ACHN (cell line): ENCODE measurements around the gene UCHL5.

Source experiments
- DNase-seq: peaks from one replicate; pipeline ENCODE4 v3.0.0-alpha.2; 2015
- in situ Hi-C: cut with HindIII; loops from 2 replicates; pipeline ENCODE4 v1.10.0; 2017; ENCODE audit warnings: low sequenced_read_pairs, low pct_ligation_motif_present, low pct_unique_long_range_greater_than_20kb

The UCHL5 gene, protein sequence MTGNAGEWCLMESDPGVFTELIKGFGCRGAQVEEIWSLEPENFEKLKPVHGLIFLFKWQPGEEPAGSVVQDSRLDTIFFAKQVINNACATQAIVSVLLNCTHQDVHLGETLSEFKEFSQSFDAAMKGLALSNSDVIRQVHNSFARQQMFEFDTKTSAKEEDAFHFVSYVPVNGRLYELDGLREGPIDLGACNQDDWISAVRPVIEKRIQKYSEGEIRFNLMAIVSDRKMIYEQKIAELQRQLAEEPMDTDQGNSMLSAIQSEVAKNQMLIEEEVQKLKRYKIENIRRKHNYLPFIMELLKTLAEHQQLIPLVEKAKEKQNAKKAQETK

DNA sequence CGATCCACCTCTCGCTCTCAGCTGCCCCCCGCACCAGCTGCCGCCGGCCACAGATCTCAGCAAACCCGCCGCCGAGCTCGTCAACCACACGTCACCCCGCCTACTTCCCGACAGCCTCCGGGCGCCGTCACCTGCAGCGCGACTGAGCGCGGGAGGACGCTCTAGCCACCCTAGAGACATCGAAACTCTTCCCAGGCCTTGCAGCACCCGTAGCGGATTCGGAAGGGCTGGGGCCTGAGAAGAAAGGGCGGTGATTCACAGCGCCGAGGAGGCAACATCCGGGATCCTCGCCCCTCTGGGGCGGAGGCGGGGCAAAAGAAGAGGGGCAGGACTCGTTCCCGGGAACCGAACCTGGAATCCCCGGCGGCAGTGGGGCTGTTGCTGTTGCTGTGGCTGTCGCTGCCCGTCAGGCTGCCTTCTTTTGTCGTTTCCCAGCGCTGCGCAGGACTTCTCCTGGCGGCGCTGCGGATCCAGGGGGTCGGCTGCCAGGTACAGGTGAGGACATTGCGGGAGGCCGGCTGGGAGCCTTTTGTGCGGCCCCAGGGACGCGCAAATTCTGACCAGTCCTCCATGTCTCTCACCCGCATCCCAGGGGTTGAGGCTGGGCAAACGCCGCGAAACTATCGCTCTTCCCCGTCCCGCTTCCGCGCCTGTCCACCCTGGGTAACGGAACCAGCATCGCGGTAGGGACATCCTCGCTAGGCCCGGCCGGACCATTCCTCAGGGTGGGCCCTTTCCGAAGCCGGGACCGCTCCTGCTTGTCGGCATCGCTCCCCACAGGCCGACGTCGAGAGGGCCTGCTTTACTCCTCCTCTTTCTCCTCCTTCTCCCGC, at the start of gene UCHL5, which contains the start of gene RO60:
UCHL5 (minus strand) TSS at position 79 of the 833 bp plus-strand sequence. CDS start 100 bp downstream, outside the sequence.
RO60 (plus strand) TSS at position 331 of the 833 bp plus-strand sequence. CDS start 9,443 bp downstream, outside the sequence.
- DNase-seq: peak; percentile 99
- in situ Hi-C loops: no loop called here

DNA sequence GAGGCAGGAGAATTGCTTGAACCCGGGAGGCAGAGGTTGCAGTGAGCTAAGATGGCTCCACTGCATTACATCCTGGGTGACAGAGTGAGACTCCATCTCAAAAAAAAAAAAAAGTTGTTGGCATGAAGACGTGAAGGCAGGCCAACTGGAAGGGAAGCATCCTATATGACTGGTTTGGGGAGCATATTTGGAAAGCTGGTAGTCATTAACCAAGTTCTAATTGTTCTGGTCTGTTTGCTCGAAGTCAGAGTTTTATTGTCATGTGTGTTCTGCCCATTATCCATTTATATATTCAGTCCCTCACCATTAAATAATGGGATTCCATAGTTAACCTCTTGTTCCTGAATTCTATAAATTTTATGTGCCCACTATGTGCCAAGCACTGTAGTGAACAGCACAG, 49.3 kb upstream of the UCHL5 start:
- in situ Hi-C loops: no loop called here
- no peak for DNase-seq

DNA sequence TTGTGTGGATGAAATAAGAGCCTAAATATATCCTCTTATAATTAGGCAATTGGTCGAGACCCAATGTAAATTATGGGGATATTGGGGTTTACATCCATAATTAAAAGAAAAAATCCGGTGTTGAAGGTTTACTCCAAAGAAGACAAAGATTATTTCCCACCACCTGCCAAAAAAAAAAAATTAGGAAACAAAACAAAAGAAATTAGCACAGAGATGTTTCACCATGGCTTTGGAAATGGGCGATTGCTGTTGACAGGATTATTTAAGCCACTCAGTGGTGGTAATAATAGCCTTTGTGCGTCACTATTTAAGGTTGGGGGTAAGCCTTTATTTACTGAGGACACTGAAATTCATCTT, 46.6 kb upstream of the UCHL5 start:
- in situ Hi-C loops: no loop called here
- no peak for DNase-seq

DNA sequence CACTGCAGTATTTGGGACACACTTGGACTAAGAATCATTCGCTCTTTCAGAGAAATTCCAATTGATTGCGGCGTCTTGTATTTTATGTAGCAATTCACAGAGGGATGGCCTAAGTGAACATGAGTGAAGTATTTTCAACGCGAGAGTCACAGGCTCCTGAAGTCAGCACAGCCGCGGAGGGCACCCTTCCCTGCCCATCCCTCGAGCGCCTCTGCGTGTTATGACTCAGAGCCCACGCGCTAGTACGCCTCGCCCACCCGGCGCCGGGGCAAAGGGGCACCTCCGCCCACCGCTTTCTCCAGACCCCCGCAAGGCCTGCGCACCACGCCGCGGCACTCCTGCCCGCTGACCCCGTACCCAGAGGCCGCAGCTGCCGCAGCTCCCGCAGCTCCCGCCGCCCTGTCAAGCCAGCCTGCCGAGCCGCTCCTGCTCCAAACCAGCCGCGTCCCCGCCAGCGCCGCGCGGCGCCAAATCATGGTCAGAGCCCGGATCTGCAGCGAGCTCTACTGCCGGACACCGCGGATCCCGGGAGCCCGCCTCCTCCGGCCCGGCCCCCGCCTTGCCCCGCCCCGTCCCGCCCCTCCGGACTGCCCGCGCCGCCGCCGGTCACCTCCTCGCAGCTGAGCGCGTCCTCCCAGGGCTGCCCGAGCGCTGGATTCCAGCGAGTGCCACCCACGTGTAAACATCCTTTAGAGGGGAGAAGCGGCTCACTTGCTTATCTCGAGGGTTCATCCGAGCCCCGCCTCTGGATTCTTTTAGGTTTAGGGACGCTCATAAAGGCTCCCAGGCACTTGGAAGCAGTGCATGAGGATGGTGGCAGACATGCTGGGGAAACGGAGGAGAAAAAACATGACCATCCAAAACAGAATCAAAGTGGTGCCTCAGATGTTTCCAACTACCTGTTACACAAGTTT, 46.0 kb upstream of the UCHL5 start, which contains the start of gene GLRX2:
GLRX2 (minus strand) TSS at position 508 of the 914 bp plus-strand sequence; CDS start at position 476, 32 bp downstream.
- in situ Hi-C loops: no loop called here
- DNase-seq: peak; percentile 90

DNA sequence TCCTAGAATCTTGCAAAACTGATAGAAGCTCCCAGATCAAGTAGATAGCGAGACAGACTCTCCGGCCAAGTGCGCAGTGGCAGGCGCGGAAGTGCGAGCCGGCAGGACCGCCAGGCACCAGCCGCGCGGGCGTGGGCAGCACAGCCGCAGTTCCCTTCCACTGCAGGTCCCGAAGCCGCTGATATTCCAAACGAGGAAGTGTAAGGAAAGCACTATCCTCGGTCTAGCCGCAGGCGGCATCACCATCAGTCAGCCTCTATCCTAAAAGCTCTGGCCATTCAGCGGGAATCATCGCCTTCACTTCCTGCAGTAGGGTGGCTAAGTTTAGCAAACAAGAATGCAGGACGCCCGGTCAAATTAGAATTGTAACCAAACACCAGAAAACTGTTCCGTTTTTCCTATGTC, 45.3 kb upstream of the UCHL5 start:
- in situ Hi-C loops: no loop called here
- peak; percentile 72 for DNase-seq

DNA sequence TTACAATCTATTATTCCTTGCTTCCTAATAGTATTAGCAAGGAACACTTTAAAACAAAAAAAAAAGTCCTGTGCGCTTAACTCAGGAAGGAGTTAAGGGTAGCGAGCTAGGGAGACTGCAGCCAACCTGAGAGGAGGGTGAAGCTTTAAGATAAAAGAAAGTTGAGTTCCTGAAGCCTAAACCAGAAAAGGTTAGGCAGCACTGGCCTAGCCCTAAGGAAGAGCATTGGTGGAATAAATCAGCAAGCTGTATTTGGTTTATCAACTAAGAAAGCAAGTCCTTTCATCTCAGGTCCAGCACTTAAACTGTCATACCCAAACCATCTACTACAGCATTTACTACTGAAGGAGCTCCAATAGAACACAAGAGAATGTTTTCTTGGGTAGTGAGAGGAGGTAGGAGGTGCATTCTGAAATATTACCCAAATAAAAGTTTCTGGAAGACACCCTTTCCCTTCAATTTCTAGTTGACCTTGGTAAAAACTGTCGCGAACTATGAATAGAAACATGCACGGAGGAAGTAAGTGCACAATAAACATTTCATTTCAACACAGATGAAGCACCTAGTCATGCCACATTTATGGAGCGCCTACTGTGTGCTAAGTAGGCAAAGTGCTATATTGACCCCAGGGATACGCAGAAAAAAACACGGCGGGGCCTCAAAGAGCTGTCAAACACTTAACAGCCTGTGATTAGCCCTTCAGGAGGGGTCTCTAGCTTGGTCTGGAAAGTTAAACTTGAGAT, 44.8 kb upstream of the UCHL5 start:
- DNase-seq: no peak
- in situ Hi-C loops: no loop called here

DNA sequence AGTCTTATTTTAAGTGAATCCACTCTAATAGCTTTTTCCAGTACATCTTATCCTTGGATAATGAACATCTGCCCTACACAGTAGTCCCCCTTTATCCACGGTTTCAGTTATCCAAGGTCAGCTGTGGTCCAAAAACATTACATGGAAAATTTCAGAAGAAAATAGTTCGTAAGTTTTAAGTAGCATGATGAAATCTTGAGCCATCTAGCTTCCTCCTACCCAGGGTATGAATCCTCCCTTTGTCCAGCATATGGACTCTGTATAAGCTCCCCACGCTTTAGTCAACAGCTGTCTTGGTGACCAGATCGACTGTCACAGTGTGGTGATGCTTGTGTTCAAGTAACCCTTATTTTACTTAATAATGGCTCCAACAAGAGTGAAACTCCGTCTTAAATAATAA, 43.5 kb upstream of the UCHL5 start:
- DNase-seq: no peak
- in situ Hi-C loops: no loop called here

DNA sequence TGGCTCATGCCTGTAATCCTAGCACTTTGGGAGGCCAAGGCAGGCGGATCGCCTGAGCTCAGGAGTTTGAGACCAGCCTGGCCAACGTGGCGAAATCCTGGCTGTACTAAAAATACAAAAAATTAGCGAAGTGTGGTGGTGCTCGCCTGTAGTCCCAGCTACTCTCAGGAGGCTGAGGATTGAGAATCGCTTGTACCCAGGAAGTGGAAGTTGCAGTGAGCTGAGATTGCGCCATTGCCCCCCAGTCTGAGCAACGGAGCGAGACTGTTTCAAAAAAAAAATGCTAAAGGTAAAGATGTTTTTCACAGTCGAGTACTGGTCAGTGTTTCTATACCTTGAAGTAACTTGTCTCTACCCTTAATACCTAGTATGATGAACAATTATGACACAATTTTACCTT, 35.0 kb upstream of the UCHL5 start:
- in situ Hi-C loops: no loop called here
- DNase-seq: no peak

DNA sequence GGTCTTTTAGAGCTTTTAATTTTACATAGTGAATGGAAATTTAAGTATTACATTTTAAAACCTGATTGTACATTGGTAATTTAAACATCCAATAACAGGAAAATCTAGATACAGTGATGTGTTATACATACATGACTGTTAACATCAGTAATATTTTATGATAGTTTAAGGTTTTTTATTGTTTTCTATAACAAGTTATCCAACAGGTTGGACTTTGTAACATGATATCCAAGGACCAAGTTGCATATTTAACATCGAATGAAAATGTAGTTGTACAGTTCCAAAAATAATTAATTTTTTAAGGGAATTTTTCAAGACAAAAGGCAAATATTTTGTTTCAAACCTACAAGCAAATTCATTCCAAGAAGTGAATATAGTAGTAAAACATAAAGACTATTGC, 31.7 kb upstream of the UCHL5 start:
- in situ Hi-C loops: no loop called here

DNA sequence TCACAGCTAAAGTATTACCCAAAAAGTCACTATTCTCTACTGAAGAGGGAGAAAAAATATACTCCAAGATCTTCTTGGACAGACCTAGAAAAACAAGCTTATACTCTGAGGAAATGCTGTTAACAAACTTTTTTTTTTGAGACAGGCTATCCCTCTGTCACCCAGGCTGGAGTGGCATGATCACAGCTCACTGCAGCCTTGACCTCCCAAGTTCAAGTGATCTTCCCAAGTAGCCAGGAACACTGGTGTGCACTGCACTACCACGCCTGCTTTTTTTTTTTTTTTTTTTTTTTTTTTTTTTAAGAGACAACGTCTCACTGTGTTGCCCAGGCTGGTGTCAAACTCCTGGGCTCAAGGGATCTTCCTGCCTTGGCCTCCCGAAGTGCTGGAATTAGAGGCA, 28.7 kb upstream of the UCHL5 start:
- DNase-seq: no peak
- in situ Hi-C loops: no loop called here

More for the DNA sequence above, 31.7 kb upstream of the UCHL5 start:
- DNase-seq: no peak

DNA sequence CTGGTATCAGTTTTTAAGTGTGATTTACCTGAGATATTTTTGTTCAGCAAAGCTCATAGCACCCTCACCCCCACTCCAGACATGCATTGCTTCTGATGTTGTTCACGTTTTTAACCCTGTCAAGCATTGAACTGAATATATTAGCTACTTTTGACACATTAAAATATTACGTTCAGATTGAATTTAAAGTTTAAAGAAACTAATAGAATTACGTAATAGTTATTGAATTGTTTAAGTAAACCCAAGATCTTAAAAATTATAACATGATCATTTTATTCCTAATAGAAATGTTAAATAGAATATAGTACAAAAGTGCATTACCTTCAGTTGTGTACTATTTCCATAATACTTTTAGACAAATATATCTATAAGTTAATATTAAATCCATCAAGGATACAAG, 27.2 kb upstream of the UCHL5 start:
- in situ Hi-C loops: no loop called here
- DNase-seq: no peak

DNA sequence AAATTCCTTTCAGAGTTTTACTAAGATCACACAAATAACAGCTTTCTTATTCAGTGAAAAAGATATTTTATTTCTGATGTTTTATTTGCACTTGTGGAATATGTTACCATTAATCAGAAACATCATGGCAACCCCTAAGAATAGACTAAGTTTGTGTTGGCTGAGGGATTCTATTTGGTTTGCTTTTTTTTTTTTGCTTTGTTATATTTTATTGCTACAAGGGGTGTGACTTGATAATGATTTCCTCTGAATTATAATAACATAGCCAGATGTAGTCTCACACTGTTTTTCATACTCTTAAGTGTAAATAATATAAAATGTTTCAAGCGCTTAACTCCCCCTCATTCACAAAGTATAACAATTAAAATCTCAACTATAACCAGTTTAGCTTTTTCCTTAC, 26.1 kb upstream of the UCHL5 start:
- in situ Hi-C loops: no loop called here

DNA sequence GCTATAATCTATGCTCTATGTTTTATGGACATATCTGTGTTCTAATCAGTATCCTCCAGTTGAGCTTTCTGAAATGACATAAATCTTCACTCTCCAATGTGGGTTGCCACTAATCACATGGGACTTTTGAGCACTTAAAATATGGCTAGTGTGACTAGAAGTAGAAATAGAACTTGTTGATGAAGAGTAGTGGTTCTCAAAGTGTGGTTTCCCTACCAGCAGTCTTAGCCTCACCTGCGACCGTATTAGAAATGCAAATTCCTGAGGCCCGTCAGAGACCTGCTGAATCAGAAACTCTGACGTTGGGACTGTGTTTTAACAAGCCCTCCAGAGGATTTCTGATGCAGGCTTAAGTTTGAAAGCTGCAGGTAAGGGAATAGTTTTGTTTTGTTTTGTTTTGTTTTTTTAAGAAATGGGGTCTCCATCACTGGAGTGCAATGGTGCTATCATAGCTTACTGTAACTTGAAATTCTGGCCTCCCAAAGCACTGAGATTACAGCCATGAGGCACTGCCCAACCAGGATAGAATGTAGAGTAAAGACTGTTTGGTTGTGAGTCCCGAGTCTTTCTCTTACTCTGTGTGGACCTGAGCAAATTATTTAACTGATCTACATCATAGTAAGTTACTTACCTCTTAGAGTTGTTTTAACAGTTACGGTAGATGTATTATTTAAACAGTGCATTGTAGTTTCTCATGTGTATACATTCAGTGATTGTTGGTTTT, 24.4 kb upstream of the UCHL5 start:
- DNase-seq: no peak
- in situ Hi-C loops: no loop called here

More for the DNA sequence above, 26.1 kb upstream of the UCHL5 start:
- no peak for DNase-seq

DNA sequence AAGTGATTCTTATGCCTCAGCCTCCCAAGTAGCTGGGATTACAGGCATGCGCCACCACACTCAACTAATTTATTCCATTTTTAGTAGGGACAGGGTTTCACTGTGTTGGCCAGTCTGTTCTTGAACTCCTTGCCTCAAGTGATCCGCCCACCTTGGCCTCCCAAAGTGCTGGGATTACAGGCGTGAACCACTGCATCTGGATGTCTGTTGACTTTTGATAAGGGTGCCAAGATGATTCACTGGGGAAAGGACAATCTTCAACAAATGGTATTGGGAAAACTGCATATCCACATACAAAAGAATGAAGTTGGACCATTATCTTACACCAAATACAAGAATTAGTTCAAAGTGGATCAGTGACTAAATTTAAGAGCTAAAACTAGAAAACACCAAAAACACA, 20.0 kb upstream of the UCHL5 start:
- DNase-seq: no peak
- in situ Hi-C loops: no loop called here

DNA sequence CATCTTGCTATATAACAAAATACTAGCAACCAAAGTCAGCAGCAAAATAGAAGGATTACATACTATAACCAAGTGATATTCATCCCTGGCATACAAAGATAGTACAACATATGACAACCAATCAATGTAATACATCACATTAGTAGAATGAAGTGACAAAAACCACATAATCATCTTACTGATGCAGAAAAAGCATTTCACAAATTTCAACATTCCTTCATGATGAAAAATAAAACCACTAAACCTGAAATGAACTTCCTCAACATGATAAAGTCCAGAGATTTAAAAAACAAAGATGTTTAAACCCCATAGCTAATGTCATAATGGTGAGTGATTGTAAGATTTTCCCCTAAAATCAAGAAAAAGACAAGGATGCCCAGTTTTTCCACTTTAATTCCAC, 18.8 kb upstream of the UCHL5 start:
- DNase-seq: no peak
- in situ Hi-C loops: no loop called here

DNA sequence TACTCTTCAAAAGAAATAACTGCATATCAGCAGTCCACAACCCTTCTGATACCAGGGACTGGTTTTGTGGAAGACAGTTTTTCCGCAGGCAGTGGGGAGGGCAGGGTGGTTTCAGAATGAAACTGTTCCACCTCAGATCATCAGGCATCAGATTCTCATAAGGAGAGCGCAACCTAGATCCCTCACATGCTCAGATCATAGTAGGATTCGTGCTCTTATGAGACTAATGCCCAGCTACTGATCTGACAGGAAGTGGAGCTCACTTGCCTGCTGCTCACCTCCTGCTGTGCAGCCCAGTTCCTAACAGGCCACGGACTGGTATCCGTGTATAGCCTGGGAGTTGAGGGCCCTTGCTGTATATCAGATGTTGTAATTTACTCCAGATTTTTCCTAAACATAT, 11.8 kb upstream of the UCHL5 start:
- in situ Hi-C loops: no loop called here
- peak; percentile 34 for DNase-seq

DNA sequence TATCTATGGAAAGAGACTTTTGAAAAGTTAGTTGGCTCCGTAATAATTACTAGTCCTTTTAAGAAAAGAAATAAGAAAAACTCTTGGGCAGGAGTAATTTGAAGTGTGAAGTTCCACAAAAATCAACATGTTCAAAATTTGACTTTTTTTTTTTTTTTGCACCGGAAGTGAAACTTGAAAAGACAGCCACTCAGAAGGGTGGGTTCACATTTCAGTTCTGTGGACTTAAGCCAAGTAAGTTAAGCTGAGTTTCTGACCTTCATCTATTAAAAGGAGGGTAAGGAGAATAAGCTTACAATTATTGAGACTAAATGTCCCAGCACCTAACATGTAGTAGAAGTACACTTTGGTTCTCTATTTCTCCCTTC, 11.2 kb upstream of the UCHL5 start:
- no peak for DNase-seq
- in situ Hi-C loops: no loop called here
